Activated CD4-positive, alpha-beta T cell treated with anti-CD3 and anti-CD28 coated beads for 24 hours (primary cell): ENCODE data around the gene DOK3.

ENCODE experiments used
- DNase-seq, 2 donors: peaks; one replicate each; pipeline ENCODE4 v3.0.0-alpha.2; 2020; ENCODE audit warnings: low read depth in 2 of 2

Gene DOK3

GRCh38 chr5:177468685-177469628, 40.7 kb downstream of the DOK3 start:
- no peak for DNase-seq

- DNase-seq, result no peak
Measured at GRCh38 chr5:177468329-177468684, 41.3 kb downstream of the DOK3 start.

- DNase-seq, result no peak
Measured at GRCh38 chr5:177467436-177467835, 42.2 kb downstream of the DOK3 start.

DNA sequence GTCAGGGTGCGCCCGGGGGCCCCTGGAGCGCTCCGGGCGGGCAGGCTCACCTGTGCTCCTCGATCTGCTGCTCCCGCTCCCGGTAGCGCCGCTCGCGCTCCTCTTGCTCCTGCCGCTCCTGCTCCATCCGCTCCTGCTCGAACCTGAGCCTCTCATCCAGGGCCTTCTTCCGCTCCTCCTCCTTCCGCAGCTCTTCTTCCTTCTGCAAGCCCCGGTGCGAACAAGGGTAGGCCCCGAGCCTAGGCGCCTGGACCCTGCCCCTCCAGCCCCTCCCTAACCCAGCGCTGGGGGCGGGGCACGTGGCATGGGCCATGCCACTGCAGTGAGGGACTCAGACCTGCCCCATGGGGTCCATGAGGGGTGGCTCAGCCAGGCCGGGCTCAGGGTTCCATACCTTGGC, 42.8 kb downstream of the DOK3 start:
- DNase-seq, result no peak

DNA sequence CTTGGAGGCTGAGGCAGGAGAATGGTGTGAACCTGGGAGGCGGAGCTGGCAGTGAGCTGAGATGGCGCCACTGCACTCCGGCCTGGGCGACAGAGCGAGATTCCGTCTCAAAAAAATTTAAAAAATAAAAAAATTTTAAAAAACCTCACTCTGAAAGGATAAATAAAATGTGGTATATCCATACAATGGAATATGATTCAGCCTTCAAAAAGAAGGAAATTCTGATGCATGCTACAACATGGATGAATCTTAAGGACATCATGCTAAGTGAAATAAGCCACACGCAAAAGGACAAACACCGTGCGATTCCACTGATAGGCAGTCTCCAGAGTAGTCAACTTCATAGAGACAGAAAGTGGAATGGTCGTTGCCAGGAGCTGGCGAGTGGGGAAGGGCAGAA, 44.6 kb downstream of the DOK3 start:
- no peak for DNase-seq

GRCh38 chr5:177462021-177462670, 47.5 kb downstream of the DOK3 start:
- no peak for DNase-seq

- no peak for DNase-seq
Measured at GRCh38 chr5:177459819-177460628, 49.6 kb downstream of the DOK3 start.

DNA sequence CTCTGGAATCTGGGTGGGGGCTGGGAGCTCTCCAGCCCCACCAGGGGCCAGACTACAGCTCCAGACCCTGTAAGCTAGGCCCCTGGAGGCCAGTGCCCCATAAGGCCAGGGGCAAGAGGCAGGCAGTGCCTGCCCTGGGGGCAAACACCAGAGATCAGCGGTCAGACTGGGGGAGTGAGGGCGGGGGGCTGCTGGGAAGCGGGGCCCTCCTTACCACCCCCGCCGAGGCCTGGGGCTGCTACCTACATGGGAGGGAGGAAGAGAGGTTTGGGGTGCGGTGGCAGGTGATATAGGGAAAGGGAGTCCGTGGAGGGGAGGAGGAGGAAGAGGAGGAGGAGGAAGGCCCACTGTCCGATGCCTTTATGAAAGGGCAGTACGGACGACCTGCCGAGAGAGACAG, 50.3 kb downstream of the DOK3 start:
- DNase-seq, result no peak

- no peak for DNase-seq
Measured at GRCh38 chr5:177458912-177459350, 50.7 kb downstream of the DOK3 start.

GRCh38 chr5:177457852-177458681, 51.6 kb downstream of the DOK3 start:
- DNase-seq, result no peak

DNA sequence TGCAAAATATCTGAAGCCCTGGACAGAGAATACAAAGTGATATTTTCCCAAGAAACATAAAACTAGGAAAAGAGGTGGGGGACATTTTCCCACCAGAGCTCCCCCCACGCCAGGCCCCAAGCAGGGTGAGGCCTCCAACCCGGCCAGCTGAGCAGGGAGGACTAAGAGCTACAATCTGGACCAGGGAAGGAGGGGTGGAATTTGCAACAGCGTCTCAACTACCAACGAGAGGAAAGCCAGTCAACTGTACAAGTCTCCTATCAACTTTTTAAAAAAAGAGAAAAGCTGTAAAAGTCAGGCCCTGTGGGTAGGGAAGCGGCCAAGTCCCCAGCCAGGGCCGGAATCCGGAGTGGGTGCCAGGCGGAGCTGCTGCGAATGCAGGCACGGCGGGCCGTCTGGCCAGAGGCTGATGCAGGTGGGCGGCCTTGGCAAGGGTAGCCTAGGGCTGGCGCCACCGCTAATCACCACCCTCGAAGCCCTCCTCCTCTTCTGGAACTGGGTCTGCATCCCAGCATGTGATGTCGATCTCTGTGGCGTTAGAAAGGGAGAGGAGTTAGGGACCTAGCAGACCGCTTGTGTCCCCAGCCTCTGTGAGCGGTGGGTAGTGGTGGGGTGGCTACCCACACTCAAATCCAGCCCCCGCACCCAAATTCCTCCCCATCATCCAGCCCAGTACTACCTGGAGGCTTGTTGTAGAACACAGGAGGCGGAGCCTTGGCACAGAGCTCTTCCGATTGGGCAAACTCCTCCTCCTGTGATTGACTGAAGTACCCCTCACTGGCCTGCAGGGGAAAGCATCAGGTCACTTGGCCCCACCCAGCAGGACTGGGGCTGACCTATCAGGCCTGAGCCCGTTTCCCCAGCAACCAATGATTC, 52.4 kb downstream of the DOK3 start:
- DNase-seq, result no peak

DNA sequence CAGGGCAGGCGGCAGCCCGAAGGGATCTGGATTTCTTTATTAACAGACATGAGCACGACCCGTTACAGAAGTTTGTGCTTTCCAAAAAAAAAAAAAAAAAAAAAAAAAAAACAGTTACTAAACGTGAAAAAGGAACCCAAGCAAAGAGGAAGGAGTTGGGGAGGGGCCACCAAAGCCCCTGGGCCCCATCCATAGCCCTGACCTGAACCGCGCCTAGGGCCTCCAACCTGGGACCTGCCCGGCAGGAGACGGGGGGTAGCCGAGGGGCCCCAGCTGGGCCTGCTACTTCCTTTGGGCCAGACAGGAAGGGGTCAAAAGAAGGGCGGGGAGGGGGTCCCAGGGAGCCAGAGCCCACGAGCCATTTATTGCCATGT, 53.0 kb downstream of the DOK3 start:
- no peak for DNase-seq

GRCh38 chr5:177455661-177456590, 53.7 kb downstream of the DOK3 start:
- peak; percentile 98 to 99 for DNase-seq

GRCh38 chr5:177455036-177455660, 54.5 kb downstream of the DOK3 start:
- peak; percentile 83 to 91 for DNase-seq

- DNase-seq, result peak; percentile 92
Measured at GRCh38 chr5:177454397-177455035, 55.1 kb downstream of the DOK3 start.

DNA sequence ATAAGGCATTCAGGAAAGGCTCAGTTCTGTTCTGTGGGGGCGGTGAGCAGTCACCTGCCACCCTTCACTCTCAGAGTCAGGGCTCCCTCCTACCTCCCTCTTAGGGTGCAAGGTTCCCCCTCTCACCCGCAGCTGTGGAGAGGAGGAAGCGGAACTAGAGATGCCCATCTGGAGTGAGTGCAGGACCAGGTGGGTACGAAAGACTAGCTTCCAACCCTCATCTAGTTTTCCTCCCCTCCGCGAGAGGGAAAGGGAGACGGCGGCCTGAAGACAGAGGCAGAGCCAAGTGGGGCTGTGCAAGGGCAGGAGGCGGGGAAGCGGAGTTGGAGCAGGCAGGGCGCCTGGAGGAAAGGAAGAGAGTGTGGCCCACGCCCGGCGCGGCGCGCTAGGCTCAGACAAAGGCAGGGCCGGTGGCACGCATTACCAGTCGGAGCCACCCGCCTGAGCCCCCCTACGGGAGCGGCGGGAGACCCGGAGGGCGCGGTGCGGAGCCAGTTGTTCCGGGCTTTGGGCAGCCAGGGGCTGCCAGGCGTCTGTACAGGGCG, 55.7 kb downstream of the DOK3 start:
- DNase-seq, result no peak

- no peak for DNase-seq
Measured at GRCh38 chr5:177452688-177453638, 56.7 kb downstream of the DOK3 start.
